ENCODE results near the gene OGDH.

The OGDH gene

DNA sequence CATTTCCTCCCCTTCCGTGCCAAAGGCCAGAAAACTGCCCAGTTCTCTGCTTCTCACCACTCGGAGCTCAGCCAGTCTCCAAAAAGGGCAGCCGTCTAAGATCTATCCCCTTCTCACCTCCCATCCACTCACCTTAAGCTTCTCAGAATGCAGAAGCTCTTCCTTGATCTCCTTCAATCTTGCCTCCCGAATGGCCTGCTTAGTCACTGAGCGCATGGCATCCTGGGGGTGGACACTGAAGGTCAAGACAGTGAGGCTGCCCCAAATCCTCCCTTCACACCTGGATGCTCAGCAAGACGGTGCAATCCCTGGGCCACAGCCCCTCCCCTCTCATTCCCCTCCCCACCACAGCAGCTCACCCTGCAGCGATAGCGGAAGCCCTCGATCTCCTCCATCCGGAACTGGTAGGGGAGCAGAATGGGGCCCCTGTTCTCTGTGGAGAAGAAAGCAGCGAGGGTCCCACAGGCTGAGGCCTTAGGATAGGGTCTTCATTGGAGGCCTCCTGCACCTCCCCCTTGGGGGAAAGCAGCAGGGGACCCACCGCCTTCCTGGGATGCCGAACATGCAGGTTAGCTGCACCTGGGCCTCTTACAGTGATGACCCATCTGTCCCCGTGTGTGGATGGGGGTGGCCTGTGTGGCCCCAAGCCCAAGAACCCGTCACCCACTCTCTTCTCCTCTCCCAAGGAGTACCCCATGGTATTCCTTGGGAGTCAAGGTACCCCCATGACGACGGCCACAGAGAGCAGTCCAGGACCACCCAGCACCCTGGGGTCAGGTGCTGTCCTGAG is 37.5 kb upstream of the OGDH start:
- peaks cover 0 to 21% (median 14%) of the 10 kb centered on the region in 4 experiments for H3K4me1 ChIP-seq (ENCODE audit: control extremely low read depth in 1 of 4, control insufficient read depth in 4 of 4, insufficient read depth in 4 of 4, low read length in 3 of 4)
- H3K4me3 ChIP-seq (ENCODE audit: control insufficient read depth in 1 of 7, extremely low read depth in 1 of 7, insufficient read depth in 4 of 7, low read depth in 2 of 7, low read length in 6 of 7) = no peak overlapping the region
- no peaks in the 10 kb centered on the region for H3K9me3 ChIP-seq (ENCODE audit: control extremely low read depth in 1 of 5, control insufficient read depth in 4 of 5, insufficient read depth in 2 of 5, low read depth in 1 of 5, low read length in 4 of 5)
- peaks cover 31 to 87% (median 69%) of the 10 kb centered on the region in 4 experiments for H3K36me3 ChIP-seq (ENCODE audit: control insufficient read depth in 4 of 4, insufficient read depth in 4 of 4, low read length in 3 of 4)
- ChIA-PET CTCF (interaction anchor here (0.9 kb wide), 1 partner anchor 229 kb away, joined by 3 read pairs; no protein-coding TSS in a partner anchor), POLR2A (no interaction called here)
- no peak overlapping the region for H3K27ac ChIP-seq (ENCODE audit: insufficient read depth in 1 of 2, low read depth in 1 of 2, low read length in 2 of 2, poor library complexity in 1 of 2, severe bottlenecking in 2 of 2)
- no peak for DNase-seq
- H3K27me3 ChIP-seq (replicated peaks in 2 of 5; ENCODE audit: control insufficient read depth in 4 of 5, insufficient read depth in 5 of 5, low read length in 4 of 5) = no peaks in the 10 kb centered on the region
- WGBS (ENCODE audit: insufficient coverage) = 98% methylated on average over 12 of the region's 17 CpGs

DNA sequence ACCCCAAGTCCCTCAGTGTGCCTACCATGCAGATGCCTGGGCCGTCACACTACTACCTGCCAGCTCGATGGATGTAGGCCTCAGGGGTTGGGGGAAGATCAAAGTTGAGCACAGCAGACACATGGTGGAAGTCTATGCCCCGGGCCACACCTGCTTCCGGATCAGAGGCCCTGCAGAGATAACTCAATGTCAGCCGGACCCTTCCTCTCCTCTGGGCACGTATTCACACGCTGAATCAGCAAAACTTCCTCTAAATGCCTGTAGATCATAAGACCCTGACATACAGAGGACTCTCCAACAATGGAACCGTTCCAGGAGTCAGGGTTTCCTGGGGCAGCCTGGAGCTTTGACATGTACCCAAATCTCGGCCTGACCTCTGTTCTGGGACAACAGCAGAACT is 36.5 kb upstream of the OGDH start:
- no peak for DNase-seq
- Histone ChIP-seq H3K36me3 (ENCODE audit: control insufficient read depth in 4 of 4, insufficient read depth in 4 of 4, low read length in 3 of 4) (peaks cover 24 to 77% (median 61%) of the 10 kb centered on the region in 4 experiments), H3K27ac (ENCODE audit: insufficient read depth in 1 of 2, low read depth in 1 of 2, low read length in 2 of 2, poor library complexity in 1 of 2, severe bottlenecking in 2 of 2) (no peak overlapping the region), H3K4me1 (ENCODE audit: control extremely low read depth in 1 of 4, control insufficient read depth in 4 of 4, insufficient read depth in 4 of 4, low read length in 3 of 4) (peaks cover 0 to 31% (median 22%) of the 10 kb centered on the region in 4 experiments), H3K4me3 (ENCODE audit: control insufficient read depth in 1 of 7, extremely low read depth in 1 of 7, insufficient read depth in 4 of 7, low read depth in 2 of 7, low read length in 6 of 7) (no peak overlapping the region), H3K9me3 (ENCODE audit: control extremely low read depth in 1 of 5, control insufficient read depth in 4 of 5, insufficient read depth in 2 of 5, low read depth in 1 of 5, low read length in 4 of 5) (no peaks in the 10 kb centered on the region), H3K27me3 (replicated peaks in 2 of 5; ENCODE audit: control insufficient read depth in 4 of 5, insufficient read depth in 5 of 5, low read length in 4 of 5) (no peaks in the 10 kb centered on the region)
- POLR2A ChIA-PET = no interaction called here
- CTCF ChIA-PET = interaction anchor here (0.9 to 1.6 kb wide), 2 partner anchors 11 to 228 kb away, joined by 3 to 5 read pairs; no protein-coding TSS in a partner anchor
- WGBS (ENCODE audit: insufficient coverage) = 92% methylated on average over 8 of the region's 9 CpGs

GRCh38 chr7:44572771-44573170 is 33.7 kb upstream of the OGDH start:
- 89% methylated on average over 3 of the region's 5 CpGs for WGBS (ENCODE audit: insufficient coverage)
- peak overlapping the region; percentile 68 to 91 for H3K27ac ChIP-seq (ENCODE audit: insufficient read depth in 1 of 2, low read depth in 1 of 2, low read length in 2 of 2, poor library complexity in 1 of 2, severe bottlenecking in 2 of 2)
- peaks cover 0 to 28% (median 23%) of the 10 kb centered on the region in 4 experiments for H3K4me1 ChIP-seq (ENCODE audit: control extremely low read depth in 1 of 4, control insufficient read depth in 4 of 4, insufficient read depth in 4 of 4, low read length in 3 of 4)
- no peaks in the 10 kb centered on the region for H3K9me3 ChIP-seq (ENCODE audit: control extremely low read depth in 1 of 5, control insufficient read depth in 4 of 5, insufficient read depth in 2 of 5, low read depth in 1 of 5, low read length in 4 of 5)
- H3K27me3 ChIP-seq (replicated peaks in 2 of 5; ENCODE audit: control insufficient read depth in 4 of 5, insufficient read depth in 5 of 5, low read length in 4 of 5) = no peaks in the 10 kb centered on the region
- peaks cover 20 to 58% (median 45%) of the 10 kb centered on the region in 4 experiments for H3K36me3 ChIP-seq (ENCODE audit: control insufficient read depth in 4 of 4, insufficient read depth in 4 of 4, low read length in 3 of 4)
- DNase-seq = no peak
- ChIA-PET POLR2A (no interaction called here), CTCF (interaction anchor here (1.0 to 7.1 kb wide), 6 partner anchors 8 to 564 kb away, joined by 3 to 41 read pairs (median 4); partner anchors contain the start of gene TMED4)
- H3K4me3 ChIP-seq (ENCODE audit: control insufficient read depth in 1 of 7, extremely low read depth in 1 of 7, insufficient read depth in 4 of 7, low read depth in 2 of 7, low read length in 6 of 7) = peak overlapping the region in 6 of 7 experiments; percentile 84 to 95 (median 92)

DNA sequence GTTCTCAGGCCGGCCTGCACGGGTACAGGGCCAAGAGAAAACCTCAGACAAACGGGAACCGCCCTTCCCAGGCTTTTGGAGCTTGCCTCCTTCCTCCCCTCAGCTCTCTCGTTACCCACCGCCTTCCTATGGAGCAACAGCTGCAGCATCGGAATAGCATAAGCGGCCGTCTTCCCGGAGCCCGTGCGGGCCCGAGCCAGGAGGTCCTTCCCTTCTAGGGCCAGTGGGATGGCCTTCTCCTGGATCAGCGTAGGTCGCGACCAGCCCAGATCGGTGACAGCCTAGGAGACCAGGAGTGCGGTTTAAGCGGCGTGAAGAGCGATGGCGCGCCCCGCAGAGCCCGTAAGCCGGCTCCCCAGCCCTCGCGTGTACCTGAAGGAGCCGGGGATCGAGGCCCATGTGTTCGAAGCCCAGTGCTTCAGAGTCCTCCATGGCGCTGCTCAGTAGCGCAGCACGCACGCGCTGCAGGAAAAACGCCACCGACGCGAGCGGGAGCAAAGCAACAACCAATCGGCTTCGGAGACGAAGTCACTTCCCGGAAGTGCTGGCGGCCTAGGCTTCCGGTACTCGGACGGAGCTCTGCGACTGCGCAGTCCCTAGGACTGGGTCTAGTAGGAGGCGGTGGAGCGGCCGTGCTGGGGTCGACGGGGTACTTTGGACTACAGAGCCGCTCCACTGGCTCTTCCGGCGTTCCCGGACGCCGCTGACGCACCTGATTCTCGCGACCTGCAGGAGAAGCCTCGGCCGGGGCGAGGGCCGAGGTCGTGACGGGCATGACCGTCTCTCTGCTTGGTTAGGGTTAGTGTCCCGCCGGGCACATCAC is 32.8 kb upstream of the OGDH start, which contains the start of gene DDX56:
Gene DDX56 (minus strand): TSS at position 445 of the 823 bp plus-strand sequence. CDS start 13 bp downstream, at position 432.
- ChIA-PET POLR2A (interaction anchor here (1.0 kb wide), 1 partner anchor 8 kb away, joined by 3 read pairs; the partner anchor contains the start of gene TMED4), CTCF (interaction anchor here (0.6 to 7.1 kb wide), 5 partner anchors 9 to 563 kb away, joined by 3 to 41 read pairs (median 4); partner anchors contain the start of gene TMED4)
- DNase-seq = peak; percentile 90 to 94 (median 93)
- H3K27ac ChIP-seq (ENCODE audit: insufficient read depth in 1 of 2, low read depth in 1 of 2, low read length in 2 of 2, poor library complexity in 1 of 2, severe bottlenecking in 2 of 2) = peak within 1 kb of the TSS; percentile 68 to 91
- H3K4me1 ChIP-seq (ENCODE audit: control extremely low read depth in 1 of 4, control insufficient read depth in 4 of 4, insufficient read depth in 4 of 4, low read length in 3 of 4) = peaks cover 0 to 28% (median 23%) of the 10 kb centered on the region in 4 experiments
- H3K4me3 ChIP-seq (ENCODE audit: control insufficient read depth in 1 of 7, extremely low read depth in 1 of 7, insufficient read depth in 4 of 7, low read depth in 2 of 7, low read length in 6 of 7) = peak within 1 kb of the TSS; percentile 48 to 95 (median 92)
- no peaks in the 10 kb centered on the region for H3K9me3 ChIP-seq (ENCODE audit: control extremely low read depth in 1 of 5, control insufficient read depth in 4 of 5, insufficient read depth in 2 of 5, low read depth in 1 of 5, low read length in 4 of 5)
- peaks cover 18 to 57% (median 44%) of the 10 kb centered on the region in 4 experiments for H3K36me3 ChIP-seq (ENCODE audit: control insufficient read depth in 4 of 4, insufficient read depth in 4 of 4, low read length in 3 of 4)
- under 1% methylated on average over 69 of the region's 74 CpGs for whole genome bisulfite sequencing (ENCODE audit: insufficient coverage)
- no peaks in the 10 kb centered on the region for H3K27me3 ChIP-seq (replicated peaks in 2 of 5; ENCODE audit: control insufficient read depth in 4 of 5, insufficient read depth in 5 of 5, low read length in 4 of 5)

- ChIA-PET POLR2A (interaction anchor here (1.0 kb wide), 1 partner anchor 8 kb away, joined by 3 read pairs; the partner anchor contains the start of gene TMED4), CTCF (interaction anchor here (0.6 to 7.1 kb wide), 2 partner anchors 10 to 226 kb away, joined by 3 to 41 read pairs; no protein-coding TSS in a partner anchor)
- Histone ChIP-seq H3K36me3 (ENCODE audit: control insufficient read depth in 4 of 4, insufficient read depth in 4 of 4, low read length in 3 of 4) (peaks cover 19 to 56% (median 43%) of the 10 kb centered on the region in 4 experiments), H3K4me3 (ENCODE audit: control insufficient read depth in 1 of 7, extremely low read depth in 1 of 7, insufficient read depth in 4 of 7, low read depth in 2 of 7, low read length in 6 of 7) (peak overlapping the region; percentile 48 to 95 (median 92)), H3K27me3 (replicated peaks in 2 of 5; ENCODE audit: control insufficient read depth in 4 of 5, insufficient read depth in 5 of 5, low read length in 4 of 5) (no peaks in the 10 kb centered on the region), H3K4me1 (ENCODE audit: control extremely low read depth in 1 of 4, control insufficient read depth in 4 of 4, insufficient read depth in 4 of 4, low read length in 3 of 4) (peaks cover 0 to 28% (median 23%) of the 10 kb centered on the region in 4 experiments), H3K9me3 (ENCODE audit: control extremely low read depth in 1 of 5, control insufficient read depth in 4 of 5, insufficient read depth in 2 of 5, low read depth in 1 of 5, low read length in 4 of 5) (no peaks in the 10 kb centered on the region), H3K27ac (ENCODE audit: insufficient read depth in 1 of 2, low read depth in 1 of 2, low read length in 2 of 2, poor library complexity in 1 of 2, severe bottlenecking in 2 of 2) (peak overlapping the region; percentile 68 to 91)
- peak in 2 of 3 donors; percentile 22 to 35 for DNase-seq
- WGBS (ENCODE audit: insufficient coverage) = 9% methylated on average over 8 of the region's 18 CpGs
These were observed 32.0 kb upstream of the OGDH start for GRCh38 chr7:44574287-44574872.

DNA sequence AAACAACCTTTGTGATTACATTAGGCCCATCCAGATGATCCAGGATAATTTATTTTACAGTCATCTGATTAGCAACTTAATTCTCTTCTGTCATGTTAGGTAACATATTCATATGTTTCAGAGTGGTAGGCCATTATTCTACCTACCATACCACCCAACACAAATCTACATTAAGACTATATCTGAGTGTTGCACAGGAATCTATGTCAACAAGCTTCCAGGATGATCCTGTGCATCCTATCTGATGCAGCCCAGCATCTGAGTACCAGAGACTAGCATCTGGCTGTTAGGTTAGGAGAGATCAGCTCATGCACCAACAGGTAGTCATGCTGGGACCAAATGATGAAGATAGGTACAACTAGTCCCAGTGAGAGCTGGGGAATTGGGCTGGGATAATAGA is 31.4 kb upstream of the OGDH start:
- no peaks in the 10 kb centered on the region for H3K27me3 ChIP-seq (replicated peaks in 2 of 5; ENCODE audit: control insufficient read depth in 4 of 5, insufficient read depth in 5 of 5, low read length in 4 of 5)
- peak overlapping the region in 3 of 7 experiments; percentile 92 to 95 (median 93) for H3K4me3 ChIP-seq (ENCODE audit: control insufficient read depth in 1 of 7, extremely low read depth in 1 of 7, insufficient read depth in 4 of 7, low read depth in 2 of 7, low read length in 6 of 7)
- peaks cover 18 to 56% (median 42%) of the 10 kb centered on the region in 4 experiments for H3K36me3 ChIP-seq (ENCODE audit: control insufficient read depth in 4 of 4, insufficient read depth in 4 of 4, low read length in 3 of 4)
- ChIA-PET POLR2A (no interaction called here), CTCF (interaction anchor here (7.1 kb wide), 1 partner anchor 10 kb away, joined by 41 read pairs; no protein-coding TSS in a partner anchor)
- peaks cover 0 to 28% (median 23%) of the 10 kb centered on the region in 4 experiments for H3K4me1 ChIP-seq (ENCODE audit: control extremely low read depth in 1 of 4, control insufficient read depth in 4 of 4, insufficient read depth in 4 of 4, low read length in 3 of 4)
- H3K9me3 ChIP-seq (ENCODE audit: control extremely low read depth in 1 of 5, control insufficient read depth in 4 of 5, insufficient read depth in 2 of 5, low read depth in 1 of 5, low read length in 4 of 5) = no peaks in the 10 kb centered on the region
- no peak for DNase-seq
- H3K27ac ChIP-seq (ENCODE audit: insufficient read depth in 1 of 2, low read depth in 1 of 2, low read length in 2 of 2, poor library complexity in 1 of 2, severe bottlenecking in 2 of 2) = peak overlapping the region in 1 of 2 experiments; percentile 91

All from common myeloid progenitor, CD34-positive (primary cell).